Ishikawa (cell line): ENCODE results near the gene NCL.

Source experiments
- CEBPB ChIP-seq: IDR thresholded peaks from 2 replicates; pipeline ENCODE4 v1.6.1; 2012
- CREB1 ChIP-seq: IDR thresholded peaks from 2 replicates; pipeline ENCODE4 v1.6.1; 2012; ENCODE audit warnings: low read depth
- EGR1 ChIP-seq: IDR thresholded peaks from 2 replicates; pipeline ENCODE4 v1.6.1; 2012
- EP300 ChIP-seq: IDR thresholded peaks from 2 replicates; pipeline ENCODE4 v1.6.1; 2012; ENCODE audit warnings: borderline replicate concordance
- FOXM1 ChIP-seq: IDR thresholded peaks from 2 replicates; pipeline ENCODE4 v1.6.1; 2012; ENCODE audit warnings: low read depth, borderline replicate concordance
- NFIC ChIP-seq: IDR thresholded peaks from 2 replicates; pipeline ENCODE4 v1.6.1; 2012
- RAD21 ChIP-seq: IDR thresholded peaks from 2 replicates; pipeline ENCODE4 v1.6.1; 2012; ENCODE audit warnings: low read depth
- TAF1 ChIP-seq: IDR thresholded peaks from 2 replicates; pipeline ENCODE4 v1.6.1; 2012; ENCODE audit warnings: low read depth, mild to moderate bottlenecking
- TCF12 ChIP-seq: IDR thresholded peaks from 2 replicates; pipeline ENCODE4 v1.6.1; 2012; ENCODE audit warnings: low read depth
- TEAD4 ChIP-seq: IDR thresholded peaks from 2 replicates; pipeline ENCODE4 v1.6.1; 2012
- YY1 ChIP-seq: IDR thresholded peaks from 2 replicates; pipeline ENCODE4 v1.6.1; 2012; ENCODE audit warnings: low read depth
- TF ChIP-seq, protein P1 (sequence below): IDR thresholded peaks from 2 replicates; pipeline ENCODE4 v1.6.1; 2012
- TF ChIP-seq, protein P2 (sequence below): IDR thresholded peaks from 2 replicates; pipeline ENCODE4 v1.6.1; 2012; ENCODE audit warnings: low read depth, mild to moderate bottlenecking

- TF ChIP-seq NFIC (no peak), FOXM1 (no peak), EP300 (no peak), RAD21 (no peak), TCF12 (no peak), CREB1 (no peak), CEBPB (no peak), YY1 (no peak), TAF1 (no peak), EGR1 (no peak), TEAD4 (no peak)
- TF ChIP-seq, protein P1, sequence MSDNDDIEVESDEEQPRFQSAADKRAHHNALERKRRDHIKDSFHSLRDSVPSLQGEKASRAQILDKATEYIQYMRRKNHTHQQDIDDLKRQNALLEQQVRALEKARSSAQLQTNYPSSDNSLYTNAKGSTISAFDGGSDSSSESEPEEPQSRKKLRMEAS, result no peak
- TF ChIP-seq, protein P2, sequence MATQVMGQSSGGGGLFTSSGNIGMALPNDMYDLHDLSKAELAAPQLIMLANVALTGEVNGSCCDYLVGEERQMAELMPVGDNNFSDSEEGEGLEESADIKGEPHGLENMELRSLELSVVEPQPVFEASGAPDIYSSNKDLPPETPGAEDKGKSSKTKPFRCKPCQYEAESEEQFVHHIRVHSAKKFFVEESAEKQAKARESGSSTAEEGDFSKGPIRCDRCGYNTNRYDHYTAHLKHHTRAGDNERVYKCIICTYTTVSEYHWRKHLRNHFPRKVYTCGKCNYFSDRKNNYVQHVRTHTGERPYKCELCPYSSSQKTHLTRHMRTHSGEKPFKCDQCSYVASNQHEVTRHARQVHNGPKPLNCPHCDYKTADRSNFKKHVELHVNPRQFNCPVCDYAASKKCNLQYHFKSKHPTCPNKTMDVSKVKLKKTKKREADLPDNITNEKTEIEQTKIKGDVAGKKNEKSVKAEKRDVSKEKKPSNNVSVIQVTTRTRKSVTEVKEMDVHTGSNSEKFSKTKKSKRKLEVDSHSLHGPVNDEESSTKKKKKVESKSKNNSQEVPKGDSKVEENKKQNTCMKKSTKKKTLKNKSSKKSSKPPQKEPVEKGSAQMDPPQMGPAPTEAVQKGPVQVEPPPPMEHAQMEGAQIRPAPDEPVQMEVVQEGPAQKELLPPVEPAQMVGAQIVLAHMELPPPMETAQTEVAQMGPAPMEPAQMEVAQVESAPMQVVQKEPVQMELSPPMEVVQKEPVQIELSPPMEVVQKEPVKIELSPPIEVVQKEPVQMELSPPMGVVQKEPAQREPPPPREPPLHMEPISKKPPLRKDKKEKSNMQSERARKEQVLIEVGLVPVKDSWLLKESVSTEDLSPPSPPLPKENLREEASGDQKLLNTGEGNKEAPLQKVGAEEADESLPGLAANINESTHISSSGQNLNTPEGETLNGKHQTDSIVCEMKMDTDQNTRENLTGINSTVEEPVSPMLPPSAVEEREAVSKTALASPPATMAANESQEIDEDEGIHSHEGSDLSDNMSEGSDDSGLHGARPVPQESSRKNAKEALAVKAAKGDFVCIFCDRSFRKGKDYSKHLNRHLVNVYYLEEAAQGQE, result no peak
Measured at GRCh38 chr2:231422056-231422455, 42.2 kb downstream of the NCL start.
